Measurements from ENCODE around the gene MYL11. TPM values are rescaled to one million over a fixed set of nuclear protein-coding genes. Genes with fewer than 3 reads are reported as not detected.

Gene MYL11
- total RNA-seq, 1 donor from 2014 or later: not detected

DNA sequence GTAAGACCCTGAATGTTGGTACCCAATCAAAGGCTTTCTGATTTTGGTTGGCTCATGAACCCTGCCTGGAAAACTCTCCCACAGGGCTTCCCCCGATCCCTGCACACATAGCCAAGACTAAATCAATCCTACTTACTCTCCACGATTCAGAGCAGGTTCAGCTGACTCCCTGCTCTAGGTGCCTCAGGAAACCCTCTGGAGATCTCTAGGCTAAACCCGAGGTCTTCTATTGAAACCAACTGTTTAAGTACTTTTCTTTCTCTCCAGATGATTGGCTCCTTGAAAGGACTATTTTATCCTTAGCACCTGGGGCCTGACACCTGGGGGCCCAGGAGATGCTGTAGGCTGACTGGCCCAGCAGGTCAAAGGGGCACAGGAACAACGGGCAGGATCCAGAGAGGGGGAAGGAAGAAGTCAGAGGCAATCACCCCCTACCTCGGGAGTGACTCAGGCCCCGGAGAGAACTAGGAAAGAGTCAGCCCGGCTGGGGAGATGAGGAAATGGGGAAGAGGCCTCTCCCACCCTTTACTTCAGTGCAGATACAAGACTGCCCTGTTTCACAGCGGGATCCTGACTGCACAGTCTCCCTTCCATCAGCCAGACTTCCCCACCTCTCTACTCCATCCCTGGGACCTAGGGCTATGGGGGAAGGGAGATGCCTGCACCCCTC, 6.3 kb upstream of the MYL11 start:
- no peak for ATAC-seq
- intact Hi-C loops (cut with DNase I): loop anchor here (1.0 kb wide), 1 partner anchor 13 kb away; the partner anchor contains the start of gene CD2BP2
- DNase-seq (ENCODE audit: missing footprints): no peak

DNA sequence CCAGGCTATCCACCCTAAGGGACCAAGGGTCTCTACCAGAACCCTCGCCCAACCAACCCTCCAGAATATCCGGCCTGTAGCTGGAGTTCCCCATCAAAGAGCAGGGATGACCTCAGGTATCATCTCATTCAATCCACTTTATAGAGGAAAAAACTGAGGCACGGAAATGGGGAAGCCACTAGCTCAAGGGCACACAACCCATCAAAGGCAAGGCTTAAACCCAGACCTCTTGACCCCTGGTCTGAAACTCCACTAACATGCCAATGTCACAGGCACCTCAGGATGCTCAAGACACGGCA, 5.9 kb upstream of the MYL11 start:
- ATAC-seq: no peak
- DNase-seq (ENCODE audit: missing footprints): no peak
- intact Hi-C loops (cut with DNase I): loop anchor here (1.0 kb wide), 1 partner anchor 13 kb away; the partner anchor contains the start of gene CD2BP2

GRCh38 chr16:30369091-30369937, 5.3 kb upstream of the MYL11 start:
- no peak for DNase-seq (ENCODE audit: missing footprints)

GRCh38 chr16:30369938-30370455, 4.6 kb upstream of the MYL11 start:
- DNase-seq (ENCODE audit: missing footprints) (no peak), ATAC-seq (no peak)
- intact Hi-C loops (cut with DNase I): no loop called here

More at GRCh38 chr16:30369091-30369937, 5.3 kb upstream of the MYL11 start:
- intact Hi-C loops (cut with DNase I): no loop called here
- no peak for ATAC-seq

DNA sequence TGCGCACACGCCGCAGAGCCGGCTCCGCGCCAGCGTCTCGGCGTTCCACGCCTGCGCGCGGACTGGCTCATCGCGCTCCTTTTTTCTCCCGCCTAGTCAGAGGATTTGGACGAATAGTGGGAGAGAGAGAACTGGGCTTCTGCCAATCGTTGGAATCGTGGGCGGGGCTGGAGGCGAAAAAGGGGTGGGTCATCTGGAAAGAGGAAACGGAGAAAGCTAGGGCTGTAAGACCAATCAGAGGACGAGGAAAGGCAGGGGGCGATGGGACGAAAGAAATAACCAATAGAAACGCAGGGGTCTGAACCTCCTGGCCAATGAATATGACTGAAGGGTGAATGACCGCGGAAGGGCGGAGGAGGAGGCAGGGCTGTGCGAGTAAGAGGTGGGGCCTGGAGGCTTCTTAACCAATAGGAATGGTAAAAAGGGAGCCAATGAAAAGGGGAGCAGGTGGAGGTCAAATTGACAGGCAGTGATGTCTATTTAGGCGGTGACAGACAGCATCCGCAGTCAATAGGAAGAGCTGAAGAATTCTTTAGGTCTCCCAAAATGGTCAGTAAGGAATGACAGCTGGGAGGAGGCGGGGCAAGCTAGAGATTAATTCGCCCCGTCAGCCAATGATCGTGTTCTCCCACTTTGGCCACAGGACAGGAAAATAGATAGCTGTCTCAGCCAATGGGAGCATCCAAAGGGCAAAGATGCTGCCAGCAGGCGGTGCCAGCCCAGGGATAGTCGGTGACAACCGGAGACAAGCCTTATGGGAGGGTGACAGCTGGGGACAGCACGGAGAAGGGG, 4.0 kb upstream of the MYL11 start, which contains the start of gene TBC1D10B:
Gene TBC1D10B (minus strand): TSS at position 39 of the 792 bp plus-strand sequence. CDS start 311 bp downstream, outside the sequence.
- intact Hi-C loops (cut with DNase I): no loop called here
- DNase-seq (ENCODE audit: missing footprints) (peak; percentile 97), ATAC-seq (peak; percentile 94)

GRCh38 chr16:30371248-30371816, 3.3 kb upstream of the MYL11 start:
- DNase-seq (ENCODE audit: missing footprints): no peak
- ATAC-seq: no peak
- intact Hi-C loops (cut with DNase I): no loop called here

- intact Hi-C loops (cut with DNase I): no loop called here
- ATAC-seq (no peak), DNase-seq (ENCODE audit: missing footprints) (no peak)
These were observed 2.4 kb upstream of the MYL11 start for GRCh38 chr16:30372038-30372712.

GRCh38 chr16:30372725-30373124, 1.9 kb upstream of the MYL11 start:
- DNase-seq (ENCODE audit: missing footprints) (no peak), ATAC-seq (no peak)
- intact Hi-C loops (cut with DNase I): no loop called here

- intact Hi-C loops (cut with DNase I): no loop called here
- DNase-seq (ENCODE audit: missing footprints): no peak
- ATAC-seq: no peak
These were observed 1.3 kb downstream of the MYL11 start for GRCh38 chr16:30375864-30376263.

GRCh38 chr16:30376461-30376902, 1.9 kb downstream of the MYL11 start:
- DNase-seq (ENCODE audit: missing footprints) (no peak), ATAC-seq (no peak)
- intact Hi-C loops (cut with DNase I): no loop called here

DNA sequence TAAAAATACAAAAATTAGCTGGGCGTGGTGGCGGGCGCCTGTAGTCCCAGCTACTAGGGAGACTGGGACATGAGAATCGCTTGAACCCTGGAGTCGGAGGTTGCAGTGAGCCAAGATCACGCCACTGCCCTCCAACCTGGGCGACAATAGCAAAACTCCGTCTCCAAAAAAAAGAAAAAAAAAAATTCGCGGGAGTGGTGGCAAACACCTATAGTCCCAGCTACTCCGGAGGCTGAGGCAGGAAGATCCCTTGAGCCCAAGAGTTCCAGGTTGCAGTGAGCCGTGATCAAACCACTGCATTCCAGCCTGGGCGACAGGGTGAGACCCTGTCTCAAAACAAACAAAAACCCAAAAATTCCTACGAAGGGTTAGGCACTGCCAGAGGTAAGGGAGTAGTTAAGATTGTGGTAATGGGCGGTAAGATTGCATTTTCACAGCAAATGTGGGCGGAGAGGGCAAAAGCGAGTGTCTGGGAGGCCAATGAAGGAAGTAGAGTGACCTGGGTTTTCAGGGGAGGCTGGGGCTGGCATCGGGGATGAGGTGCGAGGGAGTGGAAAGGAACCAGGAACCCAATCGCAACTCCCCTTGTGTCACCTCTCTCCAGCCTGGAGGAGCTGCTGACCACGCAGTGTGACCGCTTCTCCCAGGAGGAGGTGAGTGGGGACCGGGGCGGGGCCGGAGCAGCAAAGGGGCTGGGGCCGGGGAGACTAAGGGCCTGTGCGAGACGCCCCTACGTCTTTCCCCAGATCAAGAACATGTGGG, 2.6 kb downstream of the MYL11 start:
- ATAC-seq (no peak), DNase-seq (ENCODE audit: missing footprints) (no peak)
- intact Hi-C loops (cut with DNase I): no loop called here

DNA sequence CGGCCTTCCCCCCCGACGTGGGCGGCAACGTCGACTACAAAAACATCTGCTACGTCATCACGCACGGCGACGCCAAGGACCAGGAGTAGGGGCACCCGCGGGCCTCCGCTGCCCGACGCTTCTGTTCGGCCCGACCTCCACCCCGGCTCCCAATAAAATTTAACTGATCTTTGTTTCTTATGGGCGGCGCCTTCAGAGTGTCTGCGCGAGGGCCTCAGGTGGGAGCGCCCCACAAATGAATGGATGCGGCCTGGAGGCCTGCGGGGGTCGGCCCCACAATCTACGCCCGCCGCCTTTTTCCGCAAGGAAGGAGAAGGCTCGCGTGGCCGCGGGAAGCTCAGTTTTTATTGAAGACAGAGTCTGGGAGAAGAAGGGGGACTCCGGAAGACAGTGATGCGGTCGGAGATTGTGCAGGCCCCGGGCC, 3.2 kb downstream of the MYL11 start:
- intact Hi-C loops (cut with DNase I): no loop called here
- DNase-seq (ENCODE audit: missing footprints) (peak; percentile 99), ATAC-seq (peak; percentile 78)

- ATAC-seq: peak; percentile 98
- intact Hi-C loops (cut with DNase I): no loop called here
- DNase-seq (ENCODE audit: missing footprints): peak; percentile 99
These were observed 3.9 kb downstream of the MYL11 start for GRCh38 chr16:30378236-30379157.

GRCh38 chr16:30379158-30379783, 4.7 kb downstream of the MYL11 start:
- intact Hi-C loops (cut with DNase I): no loop called here
- ATAC-seq (no peak), DNase-seq (ENCODE audit: missing footprints) (no peak)

DNA sequence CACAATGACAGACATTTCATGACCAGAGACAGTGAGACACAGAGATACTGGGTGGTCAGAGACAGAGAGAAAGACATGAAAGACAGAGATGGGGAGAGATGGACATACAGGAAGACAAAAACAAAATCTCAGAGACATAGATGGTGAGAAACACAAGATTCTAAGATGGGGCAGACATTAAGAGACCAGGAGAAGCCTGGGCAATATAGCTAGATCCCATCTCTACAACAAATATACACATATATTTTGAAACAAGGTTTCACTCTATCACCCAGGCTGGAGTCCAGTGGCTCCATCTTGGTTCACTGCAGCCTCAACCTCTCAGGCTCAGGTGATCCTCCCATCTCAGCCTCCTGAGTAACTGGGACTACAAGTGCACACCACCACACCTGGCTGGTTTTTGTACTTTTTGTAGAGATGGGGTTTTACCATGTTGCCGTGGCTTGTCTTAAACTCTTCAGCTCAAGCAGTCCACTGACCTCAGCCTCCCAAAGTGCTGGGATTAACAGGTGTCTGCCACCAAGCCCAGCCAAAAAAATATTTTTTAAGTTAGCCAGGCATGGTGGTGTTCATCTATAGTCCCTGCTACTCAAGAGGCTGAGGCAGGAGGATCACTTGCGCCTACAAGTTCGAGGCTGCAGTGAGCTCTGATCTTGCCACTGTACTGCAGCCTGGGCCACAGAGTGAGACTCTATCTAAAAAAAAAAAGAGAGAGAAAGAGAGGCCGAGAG, 5.6 kb downstream of the MYL11 start:
- DNase-seq (ENCODE audit: missing footprints) (no peak), ATAC-seq (no peak)
- intact Hi-C loops (cut with DNase I): no loop called here

Measured in Right ventricle myocardium inferior (tissue), 1 donor.